Measurements from ENCODE around the gene MYH9. TPM values are rescaled to one million over a fixed set of nuclear protein-coding genes. Genes with fewer than 3 reads are reported as not detected.

MYH9 gene
- total RNA-seq, 4 donors from 2014 or later, result 304 to 366 (median 322) TPM

- 83 to 90% methylated on average over 2 of the region's 2 CpGs for WGBS, 2 donors (ENCODE audit: low coverage in 1 of 2)
- no peak overlapping the region for H3K27ac ChIP-seq
- H3K36me3 ChIP-seq, result no peaks in the 10 kb centered on the region
- ATAC-seq, result no peak
- H3K9me3 ChIP-seq, result no peaks in the 10 kb centered on the region
- TF ChIP-seq POLR2A (IDR thresholded peaks at IDR 0.05), result no peak
- TF ChIP-seq EP300 (IDR thresholded peaks at IDR 0.05), result no peak
- no peak for TF ChIP-seq CTCF (IDR thresholded peaks at IDR 0.05)
- TF ChIP-seq POLR2AphosphoS5 (IDR thresholded peaks at IDR 0.05), result no peak
- H3K4me3 ChIP-seq, result no peak overlapping the region
- peaks cover 0 to 33% (median 20%) of the 10 kb centered on the region in 3 donors for H3K4me1 ChIP-seq
- H3K27me3 ChIP-seq, result no peaks in the 10 kb centered on the region
Observed at GRCh38 chr22:36249160-36249559, 138.6 kb downstream of the MYH9 start.

GRCh38 chr22:36247955-36248354 lies 139.8 kb downstream of the MYH9 start:
- Histone ChIP-seq H3K27ac (no peak overlapping the region), H3K9me3 (no peaks in the 10 kb centered on the region), H3K36me3 (no peaks in the 10 kb centered on the region), H3K27me3 (no peaks in the 10 kb centered on the region), H3K4me3 (no peak overlapping the region), H3K4me1 (peaks cover 0 to 30% (median 16%) of the 10 kb centered on the region in 3 donors)
- ATAC-seq, result no peak
- TF ChIP-seq CTCF (IDR thresholded peaks at IDR 0.05) (no peak), POLR2AphosphoS5 (IDR thresholded peaks at IDR 0.05) (no peak), EP300 (IDR thresholded peaks at IDR 0.05) (no peak), POLR2A (IDR thresholded peaks at IDR 0.05) (no peak)
- WGBS, 2 donors (ENCODE audit: low coverage in 1 of 2), result 59 to 81% methylated on average over 5 of the region's 5 CpGs

GRCh38 chr22:36246718-36247117 lies 141.0 kb downstream of the MYH9 start:
- TF ChIP-seq POLR2A (IDR thresholded peaks at IDR 0.05), result no peak
- no peak for TF ChIP-seq POLR2AphosphoS5 (IDR thresholded peaks at IDR 0.05)
- no peak for TF ChIP-seq EP300 (IDR thresholded peaks at IDR 0.05)
- no peak for TF ChIP-seq CTCF (IDR thresholded peaks at IDR 0.05)
- Histone ChIP-seq H3K9me3 (no peaks in the 10 kb centered on the region), H3K4me3 (no peak overlapping the region), H3K36me3 (no peaks in the 10 kb centered on the region), H3K4me1 (peaks cover 0 to 22% (median 16%) of the 10 kb centered on the region in 3 donors), H3K27me3 (no peaks in the 10 kb centered on the region), H3K27ac (no peak overlapping the region)
- WGBS, 2 donors (ENCODE audit: low coverage in 1 of 2), result 100% methylated on average over 1 of the region's 3 CpGs; no CpG with 5 or more reads in 1 of the 2 donors
- ATAC-seq, result no peak

- no peaks in the 10 kb centered on the region for H3K36me3 ChIP-seq
- H3K9me3 ChIP-seq, result no peaks in the 10 kb centered on the region
- ATAC-seq, result no peak
- WGBS, 2 donors (ENCODE audit: low coverage in 1 of 2), result 75 to 97% methylated on average over 3 to 4 of the region's 4 CpGs
- no peak for TF ChIP-seq EP300 (IDR thresholded peaks at IDR 0.05)
- no peak for TF ChIP-seq POLR2AphosphoS5 (IDR thresholded peaks at IDR 0.05)
- TF ChIP-seq CTCF (IDR thresholded peaks at IDR 0.05), result no peak
- no peak for TF ChIP-seq POLR2A (IDR thresholded peaks at IDR 0.05)
- H3K27me3 ChIP-seq, result no peaks in the 10 kb centered on the region
- peaks cover 0 to 22% (median 16%) of the 10 kb centered on the region in 3 donors for H3K4me1 ChIP-seq
- peak overlapping the region in 1 of 4 donors; percentile 68 for H3K27ac ChIP-seq
- H3K4me3 ChIP-seq, result no peak overlapping the region
Observed at GRCh38 chr22:36245805-36246356, 141.9 kb downstream of the MYH9 start.
